ENCODE results near the gene BCL2L11.

The BCL2L11 gene

GRCh38 chr2:111145103-111145760 lies 24.5 kb downstream of the BCL2L11 start:
- no peak for DNase-seq

DNA sequence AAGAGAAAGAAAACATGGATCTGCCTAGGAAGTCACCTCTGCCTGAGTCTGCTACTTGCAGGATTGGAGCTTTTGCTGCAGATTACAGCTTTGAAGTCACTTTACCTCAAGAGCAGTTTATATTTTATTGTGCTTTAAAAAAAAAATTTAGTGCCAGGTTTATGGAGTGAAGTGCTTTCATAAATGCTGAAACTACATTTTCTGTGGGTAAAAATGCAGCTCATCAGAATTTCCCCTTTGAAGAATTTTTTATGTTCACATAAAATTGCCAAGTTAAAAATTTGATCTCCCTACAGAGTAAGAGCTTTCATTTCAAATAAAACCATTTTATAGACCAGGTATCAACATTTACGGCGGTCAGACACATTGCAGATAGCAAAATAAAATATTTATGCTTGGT lies 25.2 kb downstream of the BCL2L11 start:
- DNase-seq, result no peak

DNA sequence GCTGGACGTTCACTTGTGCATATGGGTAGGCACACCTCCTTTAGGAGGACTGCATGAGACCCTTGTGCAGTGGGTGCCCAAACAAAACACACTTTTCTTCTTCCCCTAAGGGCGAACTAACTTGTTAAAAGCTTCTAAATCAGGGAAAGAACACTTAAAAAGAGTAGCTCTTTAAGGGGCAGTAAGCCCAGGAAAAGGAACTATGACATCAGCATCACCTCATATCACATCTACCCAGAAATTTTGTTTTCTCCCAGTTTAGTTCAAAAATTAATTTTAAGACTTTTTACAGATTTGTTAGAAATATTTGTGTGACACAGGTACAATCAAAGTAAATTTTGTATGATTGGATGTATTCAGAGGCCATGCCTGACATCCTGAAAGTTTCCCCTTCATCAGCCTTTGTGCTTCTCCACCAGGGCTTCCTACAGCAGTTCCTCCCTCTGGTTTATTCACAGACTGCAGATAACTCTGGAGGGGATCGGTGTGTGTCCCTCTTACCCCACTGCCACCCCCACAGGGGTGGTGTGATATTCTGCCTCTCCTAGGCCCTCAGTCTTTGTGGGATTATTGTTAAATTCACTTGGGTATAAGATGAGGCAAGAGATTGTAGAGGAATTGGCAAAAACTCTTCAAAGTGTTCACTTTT lies 27.6 kb downstream of the BCL2L11 start:
- DNase-seq, result no peak

DNA sequence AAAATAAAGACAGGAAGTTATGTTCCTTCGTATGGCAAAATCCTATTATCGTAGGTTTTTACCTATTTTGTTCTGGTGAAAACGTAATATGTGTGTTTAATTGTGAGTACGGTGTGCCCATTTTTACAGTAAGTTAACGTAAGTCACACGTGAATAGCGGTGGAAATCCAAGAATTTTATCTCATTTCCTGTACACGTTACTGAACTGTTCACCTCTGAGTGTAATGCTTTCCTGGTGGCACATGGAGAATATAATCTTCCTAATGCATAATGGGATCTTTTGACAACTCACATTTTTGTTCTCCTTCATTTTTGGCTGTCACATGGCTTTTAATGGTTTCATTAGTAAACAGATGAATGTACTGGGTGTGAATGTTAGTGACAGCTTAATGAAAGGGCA lies 28.2 kb downstream of the BCL2L11 start:
- DNase-seq, result no peak

DNA sequence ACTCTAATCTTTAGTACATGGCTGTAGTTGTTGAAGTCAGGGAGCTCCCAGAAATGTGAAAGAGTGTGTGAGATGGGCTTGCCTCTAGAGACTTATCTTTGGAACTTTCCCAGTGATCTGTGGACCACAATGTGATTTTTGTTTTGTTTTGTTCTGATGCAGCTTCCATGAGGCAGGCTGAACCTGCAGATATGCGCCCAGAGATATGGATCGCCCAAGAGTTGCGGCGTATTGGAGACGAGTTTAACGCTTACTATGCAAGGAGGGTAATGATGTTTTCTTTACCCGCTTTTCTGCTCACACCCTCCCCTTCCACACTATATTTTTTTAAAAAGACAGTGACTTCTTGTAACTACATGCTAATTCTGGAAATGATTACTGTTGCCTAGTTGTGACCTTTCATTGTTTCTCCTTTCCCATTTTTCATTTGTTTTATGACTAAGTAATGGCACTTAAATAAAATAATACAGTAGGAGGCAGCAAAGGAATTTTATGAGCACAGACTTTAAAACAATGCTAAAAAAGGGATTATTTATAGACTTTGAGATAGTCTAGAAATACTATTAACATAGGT lies 29.3 kb downstream of the BCL2L11 start:
- no peak for DNase-seq

GRCh38 chr2:111154758-111155157 lies 34.0 kb downstream of the BCL2L11 start:
- DNase-seq, result no peak

DNA sequence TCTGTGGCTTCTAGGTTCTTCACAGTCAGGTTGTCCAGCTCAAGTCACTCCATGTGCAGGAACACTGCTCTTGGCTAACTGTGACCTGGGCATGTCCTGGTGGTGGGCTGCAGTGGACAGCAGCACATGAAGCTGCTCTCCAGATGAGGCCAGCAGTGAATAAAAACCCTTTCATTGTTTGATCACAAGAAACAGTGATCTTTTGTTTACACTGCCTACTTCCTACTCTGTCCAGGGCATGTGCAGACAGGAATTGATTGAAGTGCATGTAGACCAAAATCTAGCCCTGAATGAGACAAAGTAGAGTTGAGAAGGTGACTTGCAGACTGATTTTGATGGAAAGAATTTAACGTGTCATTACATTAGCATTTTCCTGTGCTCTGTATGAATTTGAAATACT lies 34.9 kb downstream of the BCL2L11 start:
- no peak for DNase-seq

GRCh38 chr2:111156529-111156928 lies 35.8 kb downstream of the BCL2L11 start:
- no peak for DNase-seq

DNA sequence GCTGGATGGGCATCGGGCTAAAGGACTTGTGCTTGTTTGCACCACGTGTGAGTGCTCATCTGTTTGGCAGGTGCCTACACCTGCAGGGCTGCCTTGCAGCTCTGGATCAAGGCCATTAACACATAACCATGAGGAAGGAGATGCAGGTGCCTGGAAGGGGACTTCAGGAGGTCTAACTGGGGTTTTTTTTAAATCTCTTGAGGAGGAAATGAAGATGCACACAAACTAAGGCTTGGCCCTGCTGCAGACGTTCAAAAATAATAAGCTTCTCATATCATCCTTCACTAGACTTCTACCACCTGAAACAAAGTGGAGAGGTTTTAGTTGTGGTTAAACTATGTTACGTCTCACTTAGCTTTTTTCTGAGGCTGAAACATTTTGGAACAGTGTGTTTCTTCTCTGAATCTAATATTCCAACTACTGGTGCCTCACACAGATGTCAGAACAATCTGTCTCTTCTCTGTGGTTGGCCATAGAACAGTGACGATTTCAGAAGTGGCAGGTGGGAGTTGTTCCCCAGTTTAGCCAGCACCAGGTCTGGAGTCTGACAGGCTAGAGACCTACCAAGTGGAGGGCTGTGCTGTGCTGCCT lies 36.5 kb downstream of the BCL2L11 start:
- no peak for DNase-seq

GRCh38 chr2:111157798-111158197 lies 37.1 kb downstream of the BCL2L11 start:
- DNase-seq, result no peak

GRCh38 chr2:111159641-111160040 lies 38.9 kb downstream of the BCL2L11 start:
- DNase-seq, result no peak

GRCh38 chr2:111160758-111161157 lies 40.0 kb downstream of the BCL2L11 start:
- DNase-seq, result peak; percentile 79

DNA sequence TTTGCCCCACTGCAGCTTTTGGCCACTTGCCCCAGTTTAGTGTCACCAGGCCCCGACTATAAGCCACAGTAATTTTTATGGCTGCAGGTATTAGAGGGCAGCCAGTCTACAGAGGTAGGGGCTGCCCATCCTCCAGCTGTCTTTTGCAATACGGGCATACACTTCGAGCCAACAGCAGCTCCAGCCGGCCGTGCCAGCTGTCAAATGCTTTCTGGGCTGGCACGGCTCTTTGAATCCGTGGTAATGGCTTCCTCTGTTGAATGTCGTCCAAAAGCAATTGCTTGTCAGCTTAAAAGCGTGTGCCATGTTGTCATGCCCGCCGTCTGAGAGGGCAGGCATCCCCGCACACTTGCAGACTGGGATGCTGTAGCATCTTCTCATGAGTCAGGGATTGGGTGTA lies 41.3 kb downstream of the BCL2L11 start:
- DNase-seq, result no peak

GRCh38 chr2:111162718-111163331 lies 42.1 kb downstream of the BCL2L11 start:
- no peak for DNase-seq

- no peak for DNase-seq
Measured at GRCh38 chr2:111164078-111164477, 43.4 kb downstream of the BCL2L11 start.

DNA sequence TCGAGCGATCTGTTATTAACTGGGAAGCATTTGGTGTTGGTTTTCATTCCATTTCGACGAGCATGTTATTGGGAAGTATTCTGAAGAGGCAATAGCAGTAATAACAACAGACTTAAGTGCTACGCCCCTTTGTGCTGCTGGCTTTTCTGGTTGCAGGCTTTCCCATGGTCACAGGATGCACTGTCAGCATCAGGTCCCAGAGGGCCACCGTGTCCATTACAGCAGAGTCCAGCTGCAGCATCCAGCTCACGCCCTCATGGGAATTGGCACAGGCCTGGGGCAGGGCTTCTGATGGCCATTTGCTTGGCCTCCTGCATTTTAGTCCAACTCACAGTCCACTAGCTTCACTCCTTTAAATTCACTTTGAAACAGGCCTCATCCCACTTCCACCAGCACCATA lies 44.4 kb downstream of the BCL2L11 start:
- DNase-seq, result no peak

DNA sequence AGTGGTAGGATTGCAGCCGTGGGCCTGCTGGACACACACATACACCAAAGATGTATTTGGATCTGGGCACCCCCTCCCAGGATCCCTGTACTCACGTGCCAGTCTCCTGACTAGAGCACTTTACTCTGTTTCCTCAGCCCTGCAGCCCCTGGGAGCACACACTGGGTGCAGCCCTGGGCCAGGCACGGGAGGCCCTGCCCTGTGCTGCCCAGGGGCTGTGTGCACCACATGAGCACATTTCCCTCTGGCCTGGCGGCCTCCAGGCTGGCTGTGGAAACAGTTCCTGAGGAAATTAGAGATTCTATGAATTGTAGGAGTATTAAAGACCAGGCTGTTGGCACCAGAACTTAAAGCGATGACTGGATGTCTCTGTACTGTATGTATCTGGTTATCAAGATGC lies 45.4 kb downstream of the BCL2L11 start:
- no peak for DNase-seq

DNA sequence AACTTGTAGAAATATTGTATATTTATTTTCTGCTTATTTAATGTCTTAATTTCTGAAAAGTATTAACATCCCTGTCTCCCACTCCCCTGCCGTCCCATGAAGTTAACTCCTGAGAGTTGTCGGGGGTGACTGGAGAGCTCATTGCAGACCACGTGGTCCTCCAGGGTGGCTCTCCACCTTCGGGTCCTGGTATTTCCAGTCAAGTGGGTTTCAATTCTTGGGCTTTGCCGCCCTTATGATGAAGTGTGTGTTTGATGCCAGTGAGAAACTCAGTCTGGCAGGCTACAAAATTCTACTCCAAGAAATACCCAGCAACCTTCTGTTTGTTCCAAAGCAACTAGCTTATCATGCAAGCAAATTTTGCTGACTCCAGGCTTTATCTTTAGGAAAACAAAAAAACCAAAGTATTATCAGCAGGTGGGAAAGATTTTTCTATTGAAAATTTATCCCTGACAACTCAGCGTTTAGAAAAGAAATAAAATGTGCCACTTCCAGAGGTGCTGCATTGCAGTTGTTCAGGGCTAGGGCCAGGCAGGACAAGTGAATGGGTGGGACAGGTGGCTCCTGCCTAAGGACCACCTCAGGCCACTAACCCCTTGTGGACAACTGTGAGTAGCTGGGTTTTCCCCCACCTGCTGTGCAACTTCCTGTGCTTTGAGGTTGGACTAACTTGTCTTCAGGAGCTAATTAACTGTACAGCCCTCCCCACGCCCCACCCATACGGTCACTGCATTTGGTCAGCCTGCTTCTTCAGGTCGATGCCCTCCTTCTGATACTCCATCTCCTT lies 46.6 kb downstream of the BCL2L11 start:
- DNase-seq, result no peak

DNA sequence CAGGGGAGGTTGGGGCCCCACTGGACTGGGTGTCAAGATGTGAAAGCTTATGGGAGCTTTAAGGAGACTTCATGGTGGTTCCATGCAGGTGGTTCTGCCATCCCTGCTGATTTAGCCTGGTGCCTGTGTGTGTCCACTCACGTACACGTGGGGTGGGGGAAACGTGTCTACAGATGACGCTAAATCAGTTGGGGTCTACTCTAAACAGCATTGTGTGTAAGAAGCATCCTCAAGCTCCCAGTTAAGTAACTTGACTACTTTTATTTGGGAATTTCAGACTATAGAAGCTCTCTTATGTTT lies 47.1 kb downstream of the BCL2L11 start:
- DNase-seq, result no peak

- DNase-seq, result peak; percentile 5
Measured at GRCh38 chr2:111168528-111169239, 48.0 kb downstream of the BCL2L11 start.

DNA sequence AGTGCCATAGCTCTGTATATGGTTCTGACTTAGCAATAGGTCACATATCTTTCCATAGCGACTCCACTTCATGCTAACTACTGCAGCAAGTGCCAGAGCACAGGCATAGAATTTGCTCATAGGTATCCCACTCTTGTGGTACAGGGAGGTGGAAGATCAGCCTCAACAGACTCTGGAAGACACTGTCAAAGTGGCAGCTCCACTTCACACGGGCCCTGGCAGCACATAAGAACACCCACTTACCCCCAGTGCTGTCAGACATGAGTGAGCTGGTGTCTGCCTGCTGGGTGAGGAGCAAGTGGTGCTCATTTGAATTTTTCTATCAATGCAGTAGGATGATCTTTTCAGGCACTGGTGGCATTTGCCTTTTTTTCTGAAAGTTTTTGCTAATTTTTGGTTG lies 48.6 kb downstream of the BCL2L11 start:
- DNase-seq, result no peak

DNA sequence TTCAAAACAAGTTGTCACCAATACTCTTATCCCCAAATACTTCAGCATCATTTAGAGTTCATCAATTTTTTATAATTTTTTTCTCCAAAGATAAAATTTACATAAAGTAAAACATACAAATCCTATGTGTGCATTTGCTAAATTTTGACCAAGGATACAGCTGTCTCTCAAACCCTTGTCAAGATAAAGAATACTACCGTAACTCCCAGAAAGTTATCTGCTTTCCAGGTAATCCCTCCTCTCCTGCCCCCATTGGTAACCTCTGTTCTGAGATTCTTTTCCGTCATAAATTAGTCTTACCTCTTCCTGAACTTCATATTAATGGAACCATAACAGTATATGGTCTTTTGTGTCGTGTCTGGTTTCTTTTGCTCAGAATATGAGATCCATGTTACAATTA lies 49.2 kb downstream of the BCL2L11 start:
- DNase-seq, result no peak

All from amniotic stem cell (primary cell).